ENCODE data around the gene TMEM86B.

- TF ChIP-seq CTCF (conservative IDR thresholded peaks at IDR 0.05), result no peak
- TF ChIP-seq EZH2 (IDR thresholded peaks at IDR 0.05; ENCODE audit: low read depth), result no peak
These were observed 30.4 kb upstream of the TMEM86B start, which contains the start of gene PPP6R1 for GRCh38 chr19:55258828-55259539.

Data from PC-9 (cell line).